ENCODE measurements around the gene CLP1. TPM values are rescaled to one million over a fixed set of nuclear protein-coding genes. Genes with fewer than 3 reads are reported as not detected.
"Not testable (repeated sequence)": the region's sequence is repeated elsewhere in the genome, so short reads cannot be mapped to it uniquely, and the experiment has no call there.

Gene CLP1
- total RNA-seq, 1 donor, result 53.4 TPM

- Histone ChIP-seq H3K4me1 (ENCODE audit: insufficient read depth, low read length) (peaks cover 24% of the 10 kb centered on the region), H3K9me3 (ENCODE audit: low read depth, low read length) (no peaks in the 10 kb centered on the region), H3K4me3 (ENCODE audit: low read length) (peak within 1 kb of the TSS; percentile 87), H3K27me3 (ENCODE audit: insufficient read depth, low read length) (no peaks in the 10 kb centered on the region)
Observed at GRCh38 chr11:57667736-57668433, 10.3 kb downstream of the CLP1 start, which contains the start of gene ZDHHC5. Gene ZDHHC5 (plus strand): TSS chr11:57668114. CDS start chr11:57673091, 4,977 bp downstream.

GRCh38 chr11:57668434-57668782 is 10.8 kb downstream of the CLP1 start:
- Histone ChIP-seq H3K4me3 (ENCODE audit: low read length) (peak overlapping the region; percentile 87), H3K4me1 (ENCODE audit: insufficient read depth, low read length) (peaks cover 24% of the 10 kb centered on the region), H3K9me3 (ENCODE audit: low read depth, low read length) (no peaks in the 10 kb centered on the region), H3K27me3 (ENCODE audit: insufficient read depth, low read length) (no peaks in the 10 kb centered on the region)

GRCh38 chr11:57674251-57674650 is 16.7 kb downstream of the CLP1 start:
- H3K4me1 ChIP-seq (ENCODE audit: insufficient read depth, low read length), result peaks cover 8% of the 10 kb centered on the region
- H3K4me3 ChIP-seq (ENCODE audit: low read length), result no peak overlapping the region
- no peaks in the 10 kb centered on the region for H3K9me3 ChIP-seq (ENCODE audit: low read depth, low read length)
- H3K27me3 ChIP-seq (ENCODE audit: insufficient read depth, low read length), result no peaks in the 10 kb centered on the region

GRCh38 chr11:57675176-57675941 is 17.8 kb downstream of the CLP1 start:
- Histone ChIP-seq H3K9me3 (ENCODE audit: low read depth, low read length) (no peaks in the 10 kb centered on the region), H3K27me3 (ENCODE audit: insufficient read depth, low read length) (no peaks in the 10 kb centered on the region), H3K4me1 (ENCODE audit: insufficient read depth, low read length) (peaks cover 11% of the 10 kb centered on the region), H3K4me3 (ENCODE audit: low read length) (no peak overlapping the region)

GRCh38 chr11:57679396-57679795 is 21.8 kb downstream of the CLP1 start:
- Histone ChIP-seq H3K27me3 (ENCODE audit: insufficient read depth, low read length) (no peaks in the 10 kb centered on the region), H3K4me3 (ENCODE audit: low read length) (no peak overlapping the region), H3K9me3 (ENCODE audit: low read depth, low read length) (no peaks in the 10 kb centered on the region), H3K4me1 (ENCODE audit: insufficient read depth, low read length) (peaks cover 14% of the 10 kb centered on the region)

GRCh38 chr11:57680552-57680874 is 23.0 kb downstream of the CLP1 start:
- Histone ChIP-seq H3K4me3 (ENCODE audit: low read length) (no peak overlapping the region), H3K9me3 (ENCODE audit: low read depth, low read length) (no peaks in the 10 kb centered on the region), H3K27me3 (ENCODE audit: insufficient read depth, low read length) (no peaks in the 10 kb centered on the region), H3K4me1 (ENCODE audit: insufficient read depth, low read length) (peaks cover 14% of the 10 kb centered on the region)

GRCh38 chr11:57681168-57681567 is 23.6 kb downstream of the CLP1 start:
- Histone ChIP-seq H3K9me3 (ENCODE audit: low read depth, low read length) (no peaks in the 10 kb centered on the region), H3K27me3 (ENCODE audit: insufficient read depth, low read length) (no peaks in the 10 kb centered on the region), H3K4me3 (ENCODE audit: low read length) (no peak overlapping the region), H3K4me1 (ENCODE audit: insufficient read depth, low read length) (peaks cover 14% of the 10 kb centered on the region)

GRCh38 chr11:57690474-57690873 is 32.9 kb downstream of the CLP1 start:
- not testable (repeated sequence) for H3K27me3 ChIP-seq (ENCODE audit: insufficient read depth, low read length); H3K4me3 ChIP-seq (ENCODE audit: low read length); H3K9me3 ChIP-seq (ENCODE audit: low read depth, low read length); H3K4me1 ChIP-seq (ENCODE audit: insufficient read depth, low read length)

GRCh38 chr11:57698843-57699365 is 41.3 kb downstream of the CLP1 start:
- H3K4me1 ChIP-seq (ENCODE audit: insufficient read depth, low read length), result no peaks in the 10 kb centered on the region
- no peaks in the 10 kb centered on the region for H3K27me3 ChIP-seq (ENCODE audit: insufficient read depth, low read length)
- H3K4me3 ChIP-seq (ENCODE audit: low read length), result no peak overlapping the region
- H3K9me3 ChIP-seq (ENCODE audit: low read depth, low read length), result no peaks in the 10 kb centered on the region

- Histone ChIP-seq H3K4me3 (ENCODE audit: low read length) (no peak overlapping the region), H3K9me3 (ENCODE audit: low read depth, low read length) (no peaks in the 10 kb centered on the region), H3K27me3 (ENCODE audit: insufficient read depth, low read length) (no peaks in the 10 kb centered on the region), H3K4me1 (ENCODE audit: insufficient read depth, low read length) (no peaks in the 10 kb centered on the region)
Observed at GRCh38 chr11:57699813-57700212, 42.3 kb downstream of the CLP1 start.

- Histone ChIP-seq H3K9me3 (ENCODE audit: low read depth, low read length) (no peaks in the 10 kb centered on the region), H3K4me1 (ENCODE audit: insufficient read depth, low read length) (no peaks in the 10 kb centered on the region), H3K27me3 (ENCODE audit: insufficient read depth, low read length) (no peaks in the 10 kb centered on the region), H3K4me3 (ENCODE audit: low read length) (no peak overlapping the region)
Observed at GRCh38 chr11:57700425-57700824, 42.9 kb downstream of the CLP1 start.

GRCh38 chr11:57703341-57703740 is 45.8 kb downstream of the CLP1 start:
- Histone ChIP-seq H3K4me1 (ENCODE audit: insufficient read depth, low read length) (no peaks in the 10 kb centered on the region), H3K4me3 (ENCODE audit: low read length) (no peak overlapping the region), H3K9me3 (ENCODE audit: low read depth, low read length) (no peaks in the 10 kb centered on the region), H3K27me3 (ENCODE audit: insufficient read depth, low read length) (no peaks in the 10 kb centered on the region)

GRCh38 chr11:57704932-57705331 is 47.4 kb downstream of the CLP1 start:
- Histone ChIP-seq H3K4me1 (ENCODE audit: insufficient read depth, low read length) (no peaks in the 10 kb centered on the region), H3K4me3 (ENCODE audit: low read length) (no peak overlapping the region), H3K9me3 (ENCODE audit: low read depth, low read length) (no peaks in the 10 kb centered on the region), H3K27me3 (ENCODE audit: insufficient read depth, low read length) (no peaks in the 10 kb centered on the region)

- H3K4me1 ChIP-seq (ENCODE audit: insufficient read depth, low read length); H3K9me3 ChIP-seq (ENCODE audit: low read depth, low read length); H3K27me3 ChIP-seq (ENCODE audit: insufficient read depth, low read length); H3K4me3 ChIP-seq (ENCODE audit: low read length): not testable (repeated sequence)
Observed at GRCh38 chr11:57705432-57705831, 47.9 kb downstream of the CLP1 start.

- H3K4me3 ChIP-seq (ENCODE audit: low read length), result no peak overlapping the region
- H3K27me3 ChIP-seq (ENCODE audit: insufficient read depth, low read length), result no peaks in the 10 kb centered on the region
- no peaks in the 10 kb centered on the region for H3K9me3 ChIP-seq (ENCODE audit: low read depth, low read length)
- H3K4me1 ChIP-seq (ENCODE audit: insufficient read depth, low read length), result peaks cover 34% of the 10 kb centered on the region
Observed at GRCh38 chr11:57709802-57710367, 52.3 kb downstream of the CLP1 start.
